ENCODE data around the gene ATOX1.
"Not testable (repeated sequence)": the region's sequence is repeated elsewhere in the genome, so short reads cannot be mapped to it uniquely, and the experiment has no call there.

The ATOX1 gene

GRCh38 chr5:151729597-151729996 lies 28.8 kb downstream of the ATOX1 start:
- not testable (repeated sequence) for DNase-seq

GRCh38 chr5:151724360-151724759 lies 34.1 kb downstream of the ATOX1 start:
- DNase-seq, result no peak

- DNase-seq, result no peak
Observed at GRCh38 chr5:151722546-151722945, 35.9 kb downstream of the ATOX1 start.

- no peak for DNase-seq
Observed at GRCh38 chr5:151721812-151722391, 36.5 kb downstream of the ATOX1 start.

GRCh38 chr5:151721087-151721646 lies 37.3 kb downstream of the ATOX1 start:
- DNase-seq, result no peak

- DNase-seq, result no peak
Observed at GRCh38 chr5:151720215-151720614, 38.2 kb downstream of the ATOX1 start.

GRCh38 chr5:151719228-151720000 lies 39.0 kb downstream of the ATOX1 start:
- peak; percentile 3 for DNase-seq

GRCh38 chr5:151718646-151719045 lies 39.8 kb downstream of the ATOX1 start:
- no peak for DNase-seq

- no peak for DNase-seq
Observed at GRCh38 chr5:151718153-151718552, 40.3 kb downstream of the ATOX1 start.

GRCh38 chr5:151717416-151717815 lies 41.0 kb downstream of the ATOX1 start:
- DNase-seq, result no peak

- no peak for DNase-seq
Observed at GRCh38 chr5:151709109-151709735, 49.2 kb downstream of the ATOX1 start.

- DNase-seq, result no peak
Observed at GRCh38 chr5:151708126-151708525, 50.3 kb downstream of the ATOX1 start.

GRCh38 chr5:151707567-151707966 lies 50.9 kb downstream of the ATOX1 start:
- no peak for DNase-seq

- DNase-seq, result no peak
Observed at GRCh38 chr5:151706906-151707305, 51.5 kb downstream of the ATOX1 start.

GRCh38 chr5:151703780-151704179 lies 54.7 kb downstream of the ATOX1 start:
- DNase-seq, result no peak

GRCh38 chr5:151703227-151703626 lies 55.2 kb downstream of the ATOX1 start:
- DNase-seq, result no peak

- DNase-seq, result no peak
Observed at GRCh38 chr5:151700820-151701219, 57.6 kb downstream of the ATOX1 start.

GRCh38 chr5:151700296-151700695 lies 58.1 kb downstream of the ATOX1 start:
- DNase-seq, result no peak

- DNase-seq, result no peak
Observed at GRCh38 chr5:151699071-151699901, 59.1 kb downstream of the ATOX1 start.

- not testable (repeated sequence) for DNase-seq
Observed at GRCh38 chr5:151698081-151698480, 60.4 kb downstream of the ATOX1 start.

GRCh38 chr5:151697452-151697851 lies 61.0 kb downstream of the ATOX1 start:
- no peak for DNase-seq

GRCh38 chr5:151696470-151697061 lies 61.9 kb downstream of the ATOX1 start:
- no peak for DNase-seq

- DNase-seq, result no peak
Observed at GRCh38 chr5:151695464-151695863, 63.0 kb downstream of the ATOX1 start.
